Activated CD4-positive, CD25-positive, alpha-beta regulatory T cell treated with anti-CD3 and anti-CD28 coated beads, Interleukin-2, amount 50 U/mL, for 16 hours (primary cell): Measurements from ENCODE around the gene ZSWIM7.

ENCODE experiments used
- DNase-seq: peaks from one replicate; pipeline ENCODE4 v3.0.0-alpha.2; 2020; ENCODE audit warnings: low read depth, low spot score

The ZSWIM7 gene

GRCh38 chr17:15931394-15931793, 68.1 kb downstream of the ZSWIM7 start:
- DNase-seq, result no peak

- DNase-seq, result no peak
These were observed 69.1 kb downstream of the ZSWIM7 start for GRCh38 chr17:15930426-15930825.

GRCh38 chr17:15929941-15930340, 69.6 kb downstream of the ZSWIM7 start:
- DNase-seq, result no peak

GRCh38 chr17:15928286-15928785, 71.2 kb downstream of the ZSWIM7 start:
- no peak for DNase-seq
